A549 (cell line): ENCODE results near the gene TUBA1B.

Experiments used
- BCL3 ChIP-seq: fragments of >200 bp; sonication (Bioruptor Twin); formaldehyde crosslinking; IDR thresholded peaks from 3 replicates; pipeline ENCODE4 v1.6.1; 2016
- BHLHE40 ChIP-seq: IDR thresholded peaks from 2 replicates; pipeline ENCODE4 v1.6.1; 2012; ENCODE audit warnings: low read depth, low read length, inconsistent platforms
- JUNB ChIP-seq: fragments of >200 bp; sonication (Bioruptor Twin); formaldehyde crosslinking; IDR thresholded peaks from 2 replicates; pipeline ENCODE4 v1.6.1; 2016
- KDM1A ChIP-seq: fragments of 200-600 bp; sonication (generic); IDR thresholded peaks from 2 replicates; pipeline ENCODE4 v1.6.1; 2016; ENCODE audit warnings: low read depth, mild to moderate bottlenecking
- MAFK ChIP-seq: fragments of 450-650 bp; IDR thresholded peaks from 2 replicates; pipeline ENCODE4 v1.6.1; 2014; ENCODE audit not compliant: partially characterized antibody
- NFE2L2 ChIP-seq: fragments of 150-350 bp; conservative IDR thresholded peaks from 2 replicates; pipeline ENCODE4 v1.6.1; 2014; ENCODE audit warnings: low read length
- POLR2A ChIP-seq: IDR thresholded peaks from 2 replicates; pipeline ENCODE4 v1.6.1; 2012; ENCODE audit warnings: mild to moderate bottlenecking, low read length
- RAD21 ChIP-seq, 2 experiments: fragments of >200 bp in 1 of 2; sonication (Bioruptor Twin) in 1 of 2; formaldehyde crosslinking in 1 of 2; IDR thresholded peaks in 1 of 2; conservative IDR thresholded peaks in 1 of 2; 2 replicates in 1 of 2; 3 replicates in 1 of 2; pipeline ENCODE4 v1.6.1; 2012 to 2018; ENCODE audit warnings: inconsistent platforms in 1 of 2
- RNF2 ChIP-seq: fragments of 200-600 bp; sonication (generic); IDR thresholded peaks from 2 replicates; pipeline ENCODE4 v1.6.1; 2016; ENCODE audit warnings: low read depth, mild to moderate bottlenecking, antibody characterized with exemption, moderate library complexity, borderline replicate concordance
- SMC3 ChIP-seq: fragments of >200 bp; sonication (Bioruptor Twin); formaldehyde crosslinking; IDR thresholded peaks from 3 replicates; pipeline ENCODE4 v1.6.1; 2018; ENCODE audit warnings: inconsistent platforms
- USF2 ChIP-seq: fragments of 450-650 bp; IDR thresholded peaks from 2 replicates; pipeline ENCODE4 v1.6.1; 2014; ENCODE audit warnings: antibody characterized with exemption
- ZFP36 ChIP-seq: fragments of 450-650 bp; IDR thresholded peaks from 2 replicates; pipeline ENCODE4 v1.6.1; 2014; ENCODE audit warnings: borderline replicate concordance; ENCODE audit not compliant: partially characterized antibody
- TF ChIP-seq, protein P1 (sequence below): fragments of >200 bp; sonication (Bioruptor Twin); formaldehyde crosslinking; IDR thresholded peaks from 3 replicates; pipeline ENCODE4 v1.5.1; 2016
- TF ChIP-seq, protein P2 (sequence below): IDR thresholded peaks from 2 replicates; pipeline ENCODE4 v1.6.1; 2012

- TF ChIP-seq SMC3 = no peak
- TF ChIP-seq, protein P1, sequence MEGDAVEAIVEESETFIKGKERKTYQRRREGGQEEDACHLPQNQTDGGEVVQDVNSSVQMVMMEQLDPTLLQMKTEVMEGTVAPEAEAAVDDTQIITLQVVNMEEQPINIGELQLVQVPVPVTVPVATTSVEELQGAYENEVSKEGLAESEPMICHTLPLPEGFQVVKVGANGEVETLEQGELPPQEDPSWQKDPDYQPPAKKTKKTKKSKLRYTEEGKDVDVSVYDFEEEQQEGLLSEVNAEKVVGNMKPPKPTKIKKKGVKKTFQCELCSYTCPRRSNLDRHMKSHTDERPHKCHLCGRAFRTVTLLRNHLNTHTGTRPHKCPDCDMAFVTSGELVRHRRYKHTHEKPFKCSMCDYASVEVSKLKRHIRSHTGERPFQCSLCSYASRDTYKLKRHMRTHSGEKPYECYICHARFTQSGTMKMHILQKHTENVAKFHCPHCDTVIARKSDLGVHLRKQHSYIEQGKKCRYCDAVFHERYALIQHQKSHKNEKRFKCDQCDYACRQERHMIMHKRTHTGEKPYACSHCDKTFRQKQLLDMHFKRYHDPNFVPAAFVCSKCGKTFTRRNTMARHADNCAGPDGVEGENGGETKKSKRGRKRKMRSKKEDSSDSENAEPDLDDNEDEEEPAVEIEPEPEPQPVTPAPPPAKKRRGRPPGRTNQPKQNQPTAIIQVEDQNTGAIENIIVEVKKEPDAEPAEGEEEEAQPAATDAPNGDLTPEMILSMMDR = no peak
- TF ChIP-seq MAFK = no peak
- no peak for TF ChIP-seq POLR2A
- no peak for TF ChIP-seq RAD21 (conservative IDR thresholded peaks at IDR 0.05 in 1 of 2, IDR thresholded peaks at IDR 0.05 in 1 of 2)
- no peak for TF ChIP-seq BCL3
- no peak for TF ChIP-seq JUNB
- TF ChIP-seq KDM1A = no peak
- TF ChIP-seq RNF2 = no peak
- no peak for TF ChIP-seq ZFP36
- TF ChIP-seq USF2 = no peak
- TF ChIP-seq NFE2L2 = no peak
- TF ChIP-seq, protein P2, sequence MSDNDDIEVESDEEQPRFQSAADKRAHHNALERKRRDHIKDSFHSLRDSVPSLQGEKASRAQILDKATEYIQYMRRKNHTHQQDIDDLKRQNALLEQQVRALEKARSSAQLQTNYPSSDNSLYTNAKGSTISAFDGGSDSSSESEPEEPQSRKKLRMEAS = no peak
- TF ChIP-seq BHLHE40 = no peak
Observed at GRCh38 chr12:49105504-49106084, 25.6 kb downstream of the TUBA1B start.
